KMS-11 (cell line): Measurements from ENCODE around the gene TRNT1.

Experiments
- H2AFZ ChIP-seq: fragments of 200-600 bp; sonication (generic); 2 replicates; pipeline ENCODE4 v1.6.1; 2016; ENCODE audit warnings: antibody characterized with exemption, mixed run types, low read depth
- H3K27ac ChIP-seq: fragments of 200-600 bp; sonication (generic); 2 replicates; pipeline ENCODE4 v1.6.1; 2016; ENCODE audit warnings: mild to moderate bottlenecking, mixed run types
- H3K27me3 ChIP-seq: fragments of 200-600 bp; sonication (generic); 2 replicates; pipeline ENCODE4 v1.6.1; 2017; ENCODE audit warnings: mild to moderate bottlenecking, low read depth, mixed run types, moderate library complexity; ENCODE audit not compliant: insufficient read depth
- H3K36me3 ChIP-seq: fragments of 200-600 bp; sonication (generic); 2 replicates; pipeline ENCODE4 v1.6.1; 2017; ENCODE audit warnings: mild to moderate bottlenecking, mixed run types; ENCODE audit not compliant: insufficient read depth
- H3K4me1 ChIP-seq: fragments of 200-600 bp; sonication (generic); 2 replicates; pipeline ENCODE4 v1.6.1; 2016; ENCODE audit warnings: mild to moderate bottlenecking, low read depth, mixed run types; ENCODE audit not compliant: poor library complexity, severe bottlenecking
- H3K4me2 ChIP-seq: fragments of 200-600 bp; sonication (generic); 2 replicates; pipeline ENCODE4 v1.7.0; 2016; ENCODE audit warnings: mild to moderate bottlenecking, mixed run types
- H3K4me3 ChIP-seq: fragments of 200-600 bp; sonication (generic); IDR thresholded peaks from 2 replicates; pipeline ENCODE4 v1.6.1; 2017; ENCODE audit warnings: low read depth, low read length, mixed read lengths; ENCODE audit not compliant: insufficient read depth
- H3K79me2 ChIP-seq: fragments of 200-600 bp; sonication (generic); 2 replicates; pipeline ENCODE4 v1.6.1; 2016; ENCODE audit warnings: low read depth, mixed run types; ENCODE audit not compliant: insufficient read depth
- H3K9ac ChIP-seq: fragments of 200-600 bp; sonication (generic); 2 replicates; pipeline ENCODE4 v1.6.1; 2016; ENCODE audit warnings: mild to moderate bottlenecking, mixed run types
- H4K20me1 ChIP-seq: fragments of 200-600 bp; sonication (generic); 2 replicates; pipeline ENCODE4 v1.6.1; 2016; ENCODE audit warnings: mild to moderate bottlenecking, mixed run types; ENCODE audit not compliant: insufficient read depth
- TF ChIP-seq, protein P1 (sequence below): fragments of 200-600 bp; sonication (generic); conservative IDR thresholded peaks from 2 replicates; pipeline ENCODE4 v1.6.1; 2017; ENCODE audit warnings: low read depth, mild to moderate bottlenecking, antibody characterized with exemption, low read length, moderate library complexity, mixed read lengths

TRNT1 gene

DNA sequence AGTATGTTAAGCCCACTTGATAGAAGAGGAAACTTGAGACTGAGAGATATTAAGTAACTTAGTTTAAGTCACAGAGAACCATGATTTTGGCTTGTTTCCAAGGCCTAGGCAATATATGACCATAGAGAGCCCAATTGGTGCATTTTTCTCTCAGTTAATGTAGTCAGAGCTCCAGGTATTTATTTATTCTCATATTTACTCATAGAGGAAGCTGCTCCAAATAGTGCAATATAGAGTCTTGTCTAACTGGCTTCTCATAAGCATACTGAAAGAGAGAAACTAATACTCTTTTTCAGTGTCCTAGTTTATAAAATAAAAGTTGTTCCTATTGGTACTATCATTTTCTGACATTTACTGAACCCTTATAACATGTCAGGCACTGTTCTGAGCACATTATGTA is 15.2 kb downstream of the TRNT1 start:
- H3K36me3 ChIP-seq, result no peaks in the 10 kb centered on the region

GRCh38 chr3:3145831-3146230 is 19.1 kb downstream of the TRNT1 start:
- no peaks in the 10 kb centered on the region for H3K79me2 ChIP-seq
- no peak overlapping the region for H2AFZ ChIP-seq
- no peak overlapping the region for H3K4me2 ChIP-seq
- no peaks in the 10 kb centered on the region for H3K36me3 ChIP-seq
- H3K4me1 ChIP-seq, result no peaks in the 10 kb centered on the region
- no peak overlapping the region for H3K9ac ChIP-seq
- H3K4me3 ChIP-seq, result no peak overlapping the region
- no peaks in the 10 kb centered on the region for H3K27me3 ChIP-seq
- no peak overlapping the region for H3K27ac ChIP-seq
- no peaks in the 10 kb centered on the region for H4K20me1 ChIP-seq
- TF ChIP-seq, protein P1, sequence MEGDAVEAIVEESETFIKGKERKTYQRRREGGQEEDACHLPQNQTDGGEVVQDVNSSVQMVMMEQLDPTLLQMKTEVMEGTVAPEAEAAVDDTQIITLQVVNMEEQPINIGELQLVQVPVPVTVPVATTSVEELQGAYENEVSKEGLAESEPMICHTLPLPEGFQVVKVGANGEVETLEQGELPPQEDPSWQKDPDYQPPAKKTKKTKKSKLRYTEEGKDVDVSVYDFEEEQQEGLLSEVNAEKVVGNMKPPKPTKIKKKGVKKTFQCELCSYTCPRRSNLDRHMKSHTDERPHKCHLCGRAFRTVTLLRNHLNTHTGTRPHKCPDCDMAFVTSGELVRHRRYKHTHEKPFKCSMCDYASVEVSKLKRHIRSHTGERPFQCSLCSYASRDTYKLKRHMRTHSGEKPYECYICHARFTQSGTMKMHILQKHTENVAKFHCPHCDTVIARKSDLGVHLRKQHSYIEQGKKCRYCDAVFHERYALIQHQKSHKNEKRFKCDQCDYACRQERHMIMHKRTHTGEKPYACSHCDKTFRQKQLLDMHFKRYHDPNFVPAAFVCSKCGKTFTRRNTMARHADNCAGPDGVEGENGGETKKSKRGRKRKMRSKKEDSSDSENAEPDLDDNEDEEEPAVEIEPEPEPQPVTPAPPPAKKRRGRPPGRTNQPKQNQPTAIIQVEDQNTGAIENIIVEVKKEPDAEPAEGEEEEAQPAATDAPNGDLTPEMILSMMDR, result no peak

More for the DNA sequence above, 15.2 kb downstream of the TRNT1 start:
- H3K4me2 ChIP-seq, result no peak overlapping the region
- no peak overlapping the region for H2AFZ ChIP-seq
- no peaks in the 10 kb centered on the region for H4K20me1 ChIP-seq
- no peak overlapping the region for H3K27ac ChIP-seq
- TF ChIP-seq, protein P1, result no peak
- no peak overlapping the region for H3K9ac ChIP-seq
- H3K79me2 ChIP-seq, result peaks cover 4% of the 10 kb centered on the region; the same call in 1 of the 2 replicates
- no peaks in the 10 kb centered on the region for H3K4me1 ChIP-seq
- H3K4me3 ChIP-seq, result no peak overlapping the region
- no peaks in the 10 kb centered on the region for H3K27me3 ChIP-seq

DNA sequence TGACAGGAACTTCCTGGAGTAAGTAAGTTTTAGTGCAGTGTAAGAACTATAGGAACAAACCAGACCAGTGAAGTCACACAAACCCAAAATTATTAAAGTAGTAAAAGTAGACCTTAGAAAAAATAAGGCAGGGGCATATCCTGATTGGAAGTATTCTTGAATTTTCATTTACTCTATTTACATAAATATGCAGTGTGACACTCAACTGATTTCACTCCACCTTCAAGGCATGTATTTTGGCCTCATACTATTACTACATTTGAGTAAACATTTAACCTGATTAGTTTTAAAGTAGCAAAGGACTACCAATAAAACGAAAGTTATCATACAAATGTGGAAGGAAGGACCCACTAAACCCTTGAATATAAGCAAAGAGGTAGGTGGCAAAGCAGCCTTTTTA is 22.8 kb downstream of the TRNT1 start:
- H3K4me1 ChIP-seq, result no peaks in the 10 kb centered on the region
- no peaks in the 10 kb centered on the region for H4K20me1 ChIP-seq
- H3K4me3 ChIP-seq, result no peak overlapping the region
- no peaks in the 10 kb centered on the region for H3K79me2 ChIP-seq
- no peak overlapping the region for H3K4me2 ChIP-seq
- no peak overlapping the region for H3K9ac ChIP-seq
- H3K27ac ChIP-seq, result no peak overlapping the region
- TF ChIP-seq, protein P1, result no peak
- no peak overlapping the region for H2AFZ ChIP-seq
- H3K36me3 ChIP-seq, result no peaks in the 10 kb centered on the region
- H3K27me3 ChIP-seq, result no peaks in the 10 kb centered on the region

DNA sequence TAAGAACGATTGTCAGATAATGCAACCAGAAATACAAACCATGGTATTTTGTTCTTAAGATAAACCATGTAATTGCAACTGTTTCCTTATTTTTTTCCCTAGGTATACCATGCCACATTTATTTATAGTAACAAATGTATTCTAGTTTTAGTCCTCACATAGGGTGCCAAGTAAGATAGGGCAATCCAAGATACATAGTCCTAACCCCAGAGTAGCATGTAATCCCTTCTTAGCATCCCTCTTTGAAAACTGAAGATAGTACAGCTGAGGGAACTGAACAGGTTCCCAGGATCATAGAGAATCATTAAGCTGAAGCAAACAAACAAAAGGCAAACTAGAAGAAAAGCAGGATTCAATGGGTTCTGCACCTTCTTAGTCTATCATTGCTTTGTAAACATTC is 24.8 kb downstream of the TRNT1 start:
- H3K36me3 ChIP-seq, result no peaks in the 10 kb centered on the region
- no peak overlapping the region for H3K4me2 ChIP-seq
- no peaks in the 10 kb centered on the region for H3K27me3 ChIP-seq

More for the DNA sequence above, 24.8 kb downstream of the TRNT1 start:
- Histone ChIP-seq H3K79me2 (no peaks in the 10 kb centered on the region), H3K4me3 (no peak overlapping the region), H2AFZ (no peak overlapping the region), H3K4me1 (no peaks in the 10 kb centered on the region), H3K27ac (no peak overlapping the region), H3K9ac (no peak overlapping the region), H4K20me1 (no peaks in the 10 kb centered on the region)
- TF ChIP-seq, protein P1, result no peak
